Muscle of leg (tissue), 11 donors: ENCODE results near the gene ETV5. TPM values are rescaled to one million over a fixed set of nuclear protein-coding genes. Genes with fewer than 3 reads are reported as not detected.

Experiments used
- DNase-seq: peaks from one replicate; pipeline ENCODE4 v3.0.0; 2013
- H3K27ac ChIP-seq: one replicate; pipeline ENCODE4 v1.5.1; 2013; ENCODE audit warnings: mild to moderate bottlenecking, low read length, control low read depth
- H3K27me3 ChIP-seq: one replicate; pipeline ENCODE4 v1.6.1; 2013; ENCODE audit warnings: low read length; ENCODE audit not compliant: control insufficient read depth, insufficient read depth
- H3K36me3 ChIP-seq: one replicate; pipeline ENCODE4 v1.6.1; 2013; ENCODE audit warnings: low read length; ENCODE audit not compliant: control insufficient read depth, insufficient read depth
- H3K4me1 ChIP-seq: one replicate; pipeline ENCODE4 v1.6.1; 2013; ENCODE audit warnings: low read length; ENCODE audit not compliant: control insufficient read depth, insufficient read depth
- H3K4me3 ChIP-seq: one replicate; pipeline ENCODE4 v1.5.1; 2013; ENCODE audit warnings: low read length, control low read depth
- H3K9me3 ChIP-seq: replicated peaks from 2 replicates; pipeline ENCODE4 v1.6.1; 2013; ENCODE audit warnings: low read depth, low read length; ENCODE audit not compliant: control insufficient read depth
- WGBS: methylation state at CpG from one replicate; pipeline ENCODE4 v1.1.5; 2013; ENCODE audit warnings: missing lambda C conversion rate; ENCODE audit not compliant: insufficient coverage; 5-methylcytosine and 5-hydroxymethylcytosine counted together
- polyA plus RNA-seq, 8 donors: library from polyadenylated mRNA; unstranded; fragments of 120-200 nt; gene quantifications; one replicate each; pipeline versions ENCODE4 v1.2.1 to v1.2.3, GENCODE V29; 2013; ENCODE audit warnings: inconsistent platforms in 1 of 8, low replicate concordance in 1 of 8; ENCODE audit not compliant: insufficient read length in 8 of 8, insufficient read depth in 1 of 8
- total RNA-seq: library from RNA; stranded (reverse); fragments of 120-200 nt; gene quantifications from one replicate; pipeline ENCODE4 v1.2.4, GENCODE V29; 2013

Gene ETV5
- total and polyA plus RNA-seq, 9 donors: 25.6 to 34.5 (median 29.9) TPM

GRCh38 chr3:186127463-186127862 is 18.6 kb upstream of the ETV5 start:
- no peaks in the 10 kb centered on the region for H3K4me1 ChIP-seq
- no peaks in the 10 kb centered on the region for H3K36me3 ChIP-seq
- H3K27ac ChIP-seq: no peak overlapping the region
- 93% methylated on average over 3 of the region's 7 CpGs for WGBS
- no peak overlapping the region for H3K4me3 ChIP-seq
- no peak for DNase-seq
- H3K27me3 ChIP-seq: no peaks in the 10 kb centered on the region
- H3K9me3 ChIP-seq: no peaks in the 10 kb centered on the region

- no peaks in the 10 kb centered on the region for H3K36me3 ChIP-seq
- no peak for DNase-seq
- peaks cover 6% of the 10 kb centered on the region for H3K4me1 ChIP-seq
- H3K9me3 ChIP-seq: no peaks in the 10 kb centered on the region
- H3K27me3 ChIP-seq: no peaks in the 10 kb centered on the region
- no peak overlapping the region for H3K4me3 ChIP-seq
- 94% methylated on average over 2 of the region's 2 CpGs for WGBS
- H3K27ac ChIP-seq: no peak overlapping the region
Observed at GRCh38 chr3:186125118-186125517, 16.2 kb upstream of the ETV5 start.

GRCh38 chr3:186124592-186124991 is 15.7 kb upstream of the ETV5 start:
- Histone ChIP-seq H3K9me3 (no peaks in the 10 kb centered on the region), H3K27ac (no peak overlapping the region), H3K4me1 (peaks cover 6% of the 10 kb centered on the region), H3K27me3 (no peaks in the 10 kb centered on the region), H3K4me3 (no peak overlapping the region), H3K36me3 (no peaks in the 10 kb centered on the region)
- no peak for DNase-seq
- WGBS: 38% methylated on average over 2 of the region's 5 CpGs

GRCh38 chr3:186123012-186123411 is 14.1 kb upstream of the ETV5 start:
- Histone ChIP-seq H3K27ac (no peak overlapping the region), H3K27me3 (no peaks in the 10 kb centered on the region), H3K9me3 (no peaks in the 10 kb centered on the region), H3K4me1 (peaks cover 6% of the 10 kb centered on the region), H3K4me3 (no peak overlapping the region), H3K36me3 (no peaks in the 10 kb centered on the region)
- no peak for DNase-seq
- WGBS: 57% methylated on average over 3 of the region's 5 CpGs

- Histone ChIP-seq H3K9me3 (no peaks in the 10 kb centered on the region), H3K4me3 (no peak overlapping the region), H3K27me3 (no peaks in the 10 kb centered on the region), H3K27ac (no peak overlapping the region), H3K4me1 (peaks cover 6% of the 10 kb centered on the region), H3K36me3 (no peaks in the 10 kb centered on the region)
- no peak for DNase-seq
- WGBS: 27% methylated on average over 1 of the region's 2 CpGs
Observed at GRCh38 chr3:186121968-186122367, 13.1 kb upstream of the ETV5 start.

GRCh38 chr3:186121278-186121677 is 12.4 kb upstream of the ETV5 start:
- H3K4me1 ChIP-seq: peaks cover 6% of the 10 kb centered on the region
- no peaks in the 10 kb centered on the region for H3K9me3 ChIP-seq
- H3K36me3 ChIP-seq: no peaks in the 10 kb centered on the region
- H3K27ac ChIP-seq: no peak overlapping the region
- DNase-seq: no peak
- no peaks in the 10 kb centered on the region for H3K27me3 ChIP-seq
- 76% methylated on average over 4 of the region's 6 CpGs for WGBS
- no peak overlapping the region for H3K4me3 ChIP-seq

GRCh38 chr3:186119499-186119898 is 10.6 kb upstream of the ETV5 start:
- H3K36me3 ChIP-seq: no peaks in the 10 kb centered on the region
- no peak overlapping the region for H3K4me3 ChIP-seq
- 67% methylated on average over 2 of the region's 4 CpGs for WGBS
- H3K27me3 ChIP-seq: no peaks in the 10 kb centered on the region
- peaks cover 6% of the 10 kb centered on the region for H3K4me1 ChIP-seq
- no peaks in the 10 kb centered on the region for H3K9me3 ChIP-seq
- no peak overlapping the region for H3K27ac ChIP-seq
- no peak for DNase-seq

GRCh38 chr3:186118692-186119091 is 9.8 kb upstream of the ETV5 start:
- Histone ChIP-seq H3K4me1 (peaks cover 6% of the 10 kb centered on the region), H3K36me3 (no peaks in the 10 kb centered on the region), H3K27me3 (peaks cover 2% of the 10 kb centered on the region), H3K4me3 (no peak overlapping the region), H3K9me3 (no peaks in the 10 kb centered on the region), H3K27ac (no peak overlapping the region)
- no peak for DNase-seq
- 77% methylated on average over 4 of the region's 5 CpGs for WGBS

- peaks cover 2% of the 10 kb centered on the region for H3K27me3 ChIP-seq
- H3K9me3 ChIP-seq: no peaks in the 10 kb centered on the region
- 74% methylated on average over 3 of the region's 3 CpGs for WGBS
- H3K36me3 ChIP-seq: no peaks in the 10 kb centered on the region
- no peak overlapping the region for H3K27ac ChIP-seq
- H3K4me1 ChIP-seq: peaks cover 6% of the 10 kb centered on the region
- no peak for DNase-seq
- no peak overlapping the region for H3K4me3 ChIP-seq
Observed at GRCh38 chr3:186117521-186118134, 8.7 kb upstream of the ETV5 start.

GRCh38 chr3:186115239-186115996 is 6.5 kb upstream of the ETV5 start:
- peak; percentile 58 for DNase-seq
- no peak overlapping the region for H3K4me3 ChIP-seq
- no peak overlapping the region for H3K27ac ChIP-seq
- peaks cover 7% of the 10 kb centered on the region for H3K4me1 ChIP-seq
- 81% methylated on average over 9 of the region's 15 CpGs for WGBS
- peaks cover 11% of the 10 kb centered on the region for H3K27me3 ChIP-seq
- no peaks in the 10 kb centered on the region for H3K9me3 ChIP-seq
- H3K36me3 ChIP-seq: no peaks in the 10 kb centered on the region
